ENCODE results near the gene VAMP4. TPM values are rescaled to one million over a fixed set of nuclear protein-coding genes. Genes with fewer than 3 reads are reported as not detected.

Gene VAMP4
- total RNA-seq, 1 experiment from 2014 or later, result 6.3 TPM

DNA sequence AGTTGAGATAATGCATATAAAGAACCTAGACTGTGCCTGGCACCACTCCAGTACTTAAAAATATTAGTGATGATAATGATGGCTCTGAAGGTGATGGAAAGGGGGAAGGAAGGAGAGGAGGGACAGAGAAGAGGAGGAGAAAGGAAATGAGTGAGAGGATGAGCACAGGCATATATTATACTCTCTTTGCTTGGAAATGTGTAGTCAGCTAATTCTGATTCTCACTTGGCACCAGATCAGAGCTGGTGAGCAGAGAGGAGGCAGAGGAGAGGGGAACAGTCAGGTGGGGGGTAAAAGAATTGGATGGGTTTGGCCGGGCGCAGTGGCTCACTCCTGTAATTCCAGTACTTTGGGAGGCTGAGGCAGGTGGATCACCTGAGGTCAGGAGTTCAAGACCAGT is 65.0 kb downstream of the VAMP4 start (continued):
- TF ChIP-seq, protein P1, sequence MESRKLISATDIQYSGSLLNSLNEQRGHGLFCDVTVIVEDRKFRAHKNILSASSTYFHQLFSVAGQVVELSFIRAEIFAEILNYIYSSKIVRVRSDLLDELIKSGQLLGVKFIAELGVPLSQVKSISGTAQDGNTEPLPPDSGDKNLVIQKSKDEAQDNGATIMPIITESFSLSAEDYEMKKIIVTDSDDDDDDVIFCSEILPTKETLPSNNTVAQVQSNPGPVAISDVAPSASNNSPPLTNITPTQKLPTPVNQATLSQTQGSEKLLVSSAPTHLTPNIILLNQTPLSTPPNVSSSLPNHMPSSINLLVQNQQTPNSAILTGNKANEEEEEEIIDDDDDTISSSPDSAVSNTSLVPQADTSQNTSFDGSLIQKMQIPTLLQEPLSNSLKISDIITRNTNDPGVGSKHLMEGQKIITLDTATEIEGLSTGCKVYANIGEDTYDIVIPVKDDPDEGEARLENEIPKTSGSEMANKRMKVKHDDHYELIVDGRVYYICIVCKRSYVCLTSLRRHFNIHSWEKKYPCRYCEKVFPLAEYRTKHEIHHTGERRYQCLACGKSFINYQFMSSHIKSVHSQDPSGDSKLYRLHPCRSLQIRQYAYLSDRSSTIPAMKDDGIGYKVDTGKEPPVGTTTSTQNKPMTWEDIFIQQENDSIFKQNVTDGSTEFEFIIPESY (IDR thresholded peaks at IDR 0.05; ENCODE audit: extremely low read depth, insufficient replicate concordance, low read length), result no peak
- TF ChIP-seq EZH2phosphoT487 (IDR thresholded peaks at IDR 0.05; ENCODE audit: borderline replicate concordance) (no peak), SP1 (IDR thresholded peaks at IDR 0.05; ENCODE audit: low read depth) (no peak), SRF (IDR thresholded peaks at IDR 0.05; ENCODE audit: low read depth) (no peak), POLR2AphosphoS5 (IDR thresholded peaks at IDR 0.05; ENCODE audit: low read depth, low read length) (no peak)

DNA sequence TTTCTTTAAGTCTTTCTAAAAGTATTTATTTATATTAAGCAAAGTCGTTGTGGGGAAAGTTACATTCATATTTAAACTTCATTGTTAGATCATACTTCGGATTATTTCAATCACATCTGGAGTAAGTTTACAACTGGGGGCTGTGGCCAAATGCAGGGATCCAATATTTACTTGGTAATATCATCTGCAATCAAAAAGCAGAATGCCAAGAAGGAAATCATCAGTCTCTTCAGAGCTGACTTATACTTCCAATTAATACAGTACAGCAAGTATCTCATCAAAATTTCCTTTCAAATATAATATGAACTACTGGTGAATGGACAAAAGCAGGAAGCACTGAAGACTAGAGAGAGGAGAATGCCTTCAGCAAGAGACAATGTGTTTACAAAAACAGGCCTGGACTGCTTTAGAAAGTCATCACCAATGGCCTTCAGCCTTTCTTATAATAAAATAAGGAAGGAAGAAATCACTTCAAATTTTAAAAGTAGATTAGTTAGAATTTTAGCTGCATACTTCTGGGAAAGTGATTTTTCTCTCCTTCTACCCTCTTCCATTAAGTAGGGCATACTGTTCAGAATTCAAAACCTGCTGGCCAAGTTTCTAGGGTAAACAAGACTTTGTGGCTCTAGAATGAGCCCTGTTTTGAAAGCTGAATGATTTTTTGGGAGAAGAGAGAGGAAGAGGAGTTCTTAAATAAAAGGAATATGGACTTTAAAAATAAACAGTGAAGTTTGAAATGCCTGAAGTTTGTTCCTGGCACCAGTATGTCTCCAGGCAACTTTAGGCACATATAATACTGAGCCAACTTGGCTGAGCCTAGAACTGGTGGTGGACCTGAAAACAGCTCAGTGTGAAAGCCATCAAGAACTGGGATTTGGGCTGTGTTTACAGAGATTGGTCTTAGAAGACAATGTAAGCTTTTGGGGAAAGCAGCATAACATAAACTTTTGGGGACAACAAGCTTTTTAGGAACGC is 67.1 kb downstream of the VAMP4 start:
- Histone ChIP-seq H4K20me1 (ENCODE audit: insufficient read depth) (no peaks in the 10 kb centered on the region), H3K9me3 (ENCODE audit: control insufficient read depth in 1 of 2, insufficient read depth in 1 of 2, low read depth in 1 of 2, low read length in 2 of 2) (no peaks in the 10 kb centered on the region), H3K27ac (ENCODE audit: low read depth, low read length) (no peak overlapping the region), H3K4me3 (replicated peaks in 1 of 2; ENCODE audit: low read depth in 1 of 2, low read length in 2 of 2) (no peak overlapping the region), H3K36me3 (ENCODE audit: control insufficient read depth in 1 of 2, insufficient read depth in 2 of 2, low read length in 2 of 2) (no peaks in the 10 kb centered on the region), H3K4me2 (ENCODE audit: low read length) (no peak overlapping the region), H3K9ac (ENCODE audit: low read length) (no peak overlapping the region), H3K9me2 (ENCODE audit: insufficient read depth) (no peaks in the 10 kb centered on the region), H2AFZ (ENCODE audit: low read depth, low read length, poor library complexity, severe bottlenecking) (no peak overlapping the region), H3K4me1 (ENCODE audit: control insufficient read depth in 1 of 2, insufficient read depth in 2 of 2, low read length in 2 of 2) (no peaks in the 10 kb centered on the region), H3K79me2 (ENCODE audit: insufficient read depth, low read length) (no peaks in the 10 kb centered on the region), H3K27me3 (ENCODE audit: insufficient read depth, low read length) (no peaks in the 10 kb centered on the region)
- TF ChIP-seq YY1 (IDR thresholded peaks at IDR 0.05; ENCODE audit: extremely low read depth, insufficient replicate concordance, low read depth, low read length), result no peak
- TF ChIP-seq, protein P2, sequence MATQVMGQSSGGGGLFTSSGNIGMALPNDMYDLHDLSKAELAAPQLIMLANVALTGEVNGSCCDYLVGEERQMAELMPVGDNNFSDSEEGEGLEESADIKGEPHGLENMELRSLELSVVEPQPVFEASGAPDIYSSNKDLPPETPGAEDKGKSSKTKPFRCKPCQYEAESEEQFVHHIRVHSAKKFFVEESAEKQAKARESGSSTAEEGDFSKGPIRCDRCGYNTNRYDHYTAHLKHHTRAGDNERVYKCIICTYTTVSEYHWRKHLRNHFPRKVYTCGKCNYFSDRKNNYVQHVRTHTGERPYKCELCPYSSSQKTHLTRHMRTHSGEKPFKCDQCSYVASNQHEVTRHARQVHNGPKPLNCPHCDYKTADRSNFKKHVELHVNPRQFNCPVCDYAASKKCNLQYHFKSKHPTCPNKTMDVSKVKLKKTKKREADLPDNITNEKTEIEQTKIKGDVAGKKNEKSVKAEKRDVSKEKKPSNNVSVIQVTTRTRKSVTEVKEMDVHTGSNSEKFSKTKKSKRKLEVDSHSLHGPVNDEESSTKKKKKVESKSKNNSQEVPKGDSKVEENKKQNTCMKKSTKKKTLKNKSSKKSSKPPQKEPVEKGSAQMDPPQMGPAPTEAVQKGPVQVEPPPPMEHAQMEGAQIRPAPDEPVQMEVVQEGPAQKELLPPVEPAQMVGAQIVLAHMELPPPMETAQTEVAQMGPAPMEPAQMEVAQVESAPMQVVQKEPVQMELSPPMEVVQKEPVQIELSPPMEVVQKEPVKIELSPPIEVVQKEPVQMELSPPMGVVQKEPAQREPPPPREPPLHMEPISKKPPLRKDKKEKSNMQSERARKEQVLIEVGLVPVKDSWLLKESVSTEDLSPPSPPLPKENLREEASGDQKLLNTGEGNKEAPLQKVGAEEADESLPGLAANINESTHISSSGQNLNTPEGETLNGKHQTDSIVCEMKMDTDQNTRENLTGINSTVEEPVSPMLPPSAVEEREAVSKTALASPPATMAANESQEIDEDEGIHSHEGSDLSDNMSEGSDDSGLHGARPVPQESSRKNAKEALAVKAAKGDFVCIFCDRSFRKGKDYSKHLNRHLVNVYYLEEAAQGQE (IDR thresholded peaks at IDR 0.05; ENCODE audit: low read depth), result no peak
- TF ChIP-seq, protein P1 (IDR thresholded peaks at IDR 0.05; ENCODE audit: extremely low read depth, insufficient replicate concordance, low read length), result no peak
- TF ChIP-seq, protein P3, sequence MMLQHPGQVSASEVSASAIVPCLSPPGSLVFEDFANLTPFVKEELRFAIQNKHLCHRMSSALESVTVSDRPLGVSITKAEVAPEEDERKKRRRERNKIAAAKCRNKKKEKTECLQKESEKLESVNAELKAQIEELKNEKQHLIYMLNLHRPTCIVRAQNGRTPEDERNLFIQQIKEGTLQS (IDR thresholded peaks at IDR 0.05), result no peak
- no peak for TF ChIP-seq SIN3A (IDR thresholded peaks at IDR 0.05; ENCODE audit: low read depth)
- no peak for TF ChIP-seq ZFX (IDR thresholded peaks at IDR 0.05)
- TF ChIP-seq CBX3 (IDR thresholded peaks at IDR 0.05; ENCODE audit: low read depth), result no peak
- no peak for TF ChIP-seq EZH2phosphoT487 (IDR thresholded peaks at IDR 0.05; ENCODE audit: borderline replicate concordance)
- no peak for TF ChIP-seq JUND (IDR thresholded peaks at IDR 0.05)
- no peak for TF ChIP-seq SP1 (IDR thresholded peaks at IDR 0.05; ENCODE audit: low read depth)
- no peak for TF ChIP-seq CEBPB (IDR thresholded peaks at IDR 0.05; ENCODE audit: low read depth)
- RAD21 ChIA-PET (ENCODE audit: low non-redundant PET in 1 of 2, low total read pairs in 2 of 2, uncharacterized antibody in 2 of 2, unreplicated experiment in 2 of 2), result no interaction called here
- ATAC-seq (no peak), DNase-seq (ENCODE audit: low read depth, low spot score) (no peak)
- no TSS peak for BruUV-seq (replicated peaks)
- intact Hi-C loops (cut with micrococcal nuclease), result no loop called here
- POLR2A ChIA-PET, result no interaction called here
- CTCF ChIA-PET, result interaction anchor here (1.7 kb wide), 1 partner anchor 20 kb away, joined by 3 read pairs; no protein-coding TSS in a partner anchor

All from HCT116 (cell line).